ENCODE data around the gene CBX4. TPM values are rescaled to one million over a fixed set of nuclear protein-coding genes. Genes with fewer than 3 reads are reported as not detected.
A peak's percentile ranks its signal among the peaks of the same experiment; 100 is the strongest.

Gene CBX4
- total and polyA plus RNA-seq, 2 of the 13 experiments (the other 11 are each of a cell fraction or from before 2014, with no cell fraction given): 25.8 to 50.8 TPM

GRCh38 chr17:79837888-79838521 lies 1.2 kb downstream of the CBX4 start (continued):
- no peak for TF ChIP-seq ATF2 (CRISPR knock-in tag; IDR thresholded peaks at IDR 0.05)

GRCh38 chr17:79836972-79837887 lies 2.0 kb downstream of the CBX4 start:
- peak overlapping the region; percentile 97 for H3K4me2 ChIP-seq (ENCODE audit: low read depth, low read length)
- peaks cover 44% of the 10 kb centered on the region for H4K20me1 ChIP-seq (ENCODE audit: insufficient read depth, low read length)
- FAIRE-seq (peak; percentile 80), ATAC-seq (peak; percentile 56), DNase-seq (ENCODE audit: low spot score) (peak; percentile 88)
- peak overlapping the region; percentile 77 to 100 (median 87) for H3K4me3 ChIP-seq (replicated peaks in 1 of 3; ENCODE audit: insufficient read depth in 1 of 3, low read depth in 2 of 3, low read length in 3 of 3)
- no TSS peak for BruUV-seq (replicated peaks)
- H3K27me3 ChIP-seq (ENCODE audit: control insufficient read depth in 1 of 2, insufficient read depth in 2 of 2, low read length in 2 of 2): no peaks in the 10 kb centered on the region; a peak in 1 of 5 replicates
- H3K9me3 ChIP-seq (ENCODE audit: low read length): no peaks in the 10 kb centered on the region
- H3K36me3 ChIP-seq (replicated peaks in 1 of 2; ENCODE audit: control insufficient read depth in 1 of 2, insufficient read depth in 2 of 2, low read length in 2 of 2): peaks cover 11 to 12% of the 10 kb centered on the region in 2 experiments
- ChIA-PET POLR2A (interaction anchor here (0.7 to 11.1 kb wide), 20 partner anchors 9 to 857 kb away, joined by 3 to 274 read pairs (median 4); partner anchors contain the start of genes CBX2 and CBX8), CTCF (ENCODE audit: low intra/inter-chr PET ratio, low total read pairs) (interaction anchor here (1.5 kb wide), 1 partner anchor 26 kb away, joined by 5 read pairs; no protein-coding TSS in a partner anchor)
- WGBS (ENCODE audit: low lambda C conversion rate): 25% methylated on average over 27 of the region's 41 CpGs
- H3K9ac ChIP-seq (ENCODE audit: insufficient read depth, low read depth, low read length): peak overlapping the region; percentile 79
- H2AFZ ChIP-seq (ENCODE audit: low read length): no peak overlapping the region
- H3K4me1 ChIP-seq (ENCODE audit: insufficient read depth, low read length): peaks cover 66% of the 10 kb centered on the region
- H3K27ac ChIP-seq (ENCODE audit: extremely low read length, insufficient read depth, low read length): peak overlapping the region; percentile 71
- intact Hi-C loops (cut with micrococcal nuclease; ENCODE audit: unreplicated experiment): loop anchor here (5.0 to 10.0 kb wide), 3 partner anchors 40 to 92 kb away; partner anchors contain the start of gene CBX8
- in situ Hi-C loops (cut with HindIII; ENCODE audit: extremely low pct_ligation_motif_present, low pct_unique_long_range_greater_than_20kb): loop anchor here (5.0 kb wide), 1 partner anchor 155 kb away; no protein-coding TSS in a partner anchor
- H3K79me2 ChIP-seq (ENCODE audit: insufficient read depth, low read length): peaks cover 39% of the 10 kb centered on the region
- TF ChIP-seq, protein P1, sequence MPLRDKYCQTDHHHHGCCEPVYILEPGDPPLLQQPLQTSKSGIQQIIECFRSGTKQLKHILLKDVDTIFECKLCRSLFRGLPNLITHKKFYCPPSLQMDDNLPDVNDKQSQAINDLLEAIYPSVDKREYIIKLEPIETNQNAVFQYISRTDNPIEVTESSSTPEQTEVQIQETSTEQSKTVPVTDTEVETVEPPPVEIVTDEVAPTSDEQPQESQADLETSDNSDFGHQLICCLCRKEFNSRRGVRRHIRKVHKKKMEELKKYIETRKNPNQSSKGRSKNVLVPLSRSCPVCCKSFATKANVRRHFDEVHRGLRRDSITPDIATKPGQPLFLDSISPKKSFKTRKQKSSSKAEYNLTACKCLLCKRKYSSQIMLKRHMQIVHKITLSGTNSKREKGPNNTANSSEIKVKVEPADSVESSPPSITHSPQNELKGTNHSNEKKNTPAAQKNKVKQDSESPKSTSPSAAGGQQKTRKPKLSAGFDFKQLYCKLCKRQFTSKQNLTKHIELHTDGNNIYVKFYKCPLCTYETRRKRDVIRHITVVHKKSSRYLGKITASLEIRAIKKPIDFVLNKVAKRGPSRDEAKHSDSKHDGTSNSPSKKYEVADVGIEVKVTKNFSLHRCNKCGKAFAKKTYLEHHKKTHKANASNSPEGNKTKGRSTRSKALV (CRISPR knock-in tag; IDR thresholded peaks at IDR 0.05): no peak
- TF ChIP-seq, protein P2, sequence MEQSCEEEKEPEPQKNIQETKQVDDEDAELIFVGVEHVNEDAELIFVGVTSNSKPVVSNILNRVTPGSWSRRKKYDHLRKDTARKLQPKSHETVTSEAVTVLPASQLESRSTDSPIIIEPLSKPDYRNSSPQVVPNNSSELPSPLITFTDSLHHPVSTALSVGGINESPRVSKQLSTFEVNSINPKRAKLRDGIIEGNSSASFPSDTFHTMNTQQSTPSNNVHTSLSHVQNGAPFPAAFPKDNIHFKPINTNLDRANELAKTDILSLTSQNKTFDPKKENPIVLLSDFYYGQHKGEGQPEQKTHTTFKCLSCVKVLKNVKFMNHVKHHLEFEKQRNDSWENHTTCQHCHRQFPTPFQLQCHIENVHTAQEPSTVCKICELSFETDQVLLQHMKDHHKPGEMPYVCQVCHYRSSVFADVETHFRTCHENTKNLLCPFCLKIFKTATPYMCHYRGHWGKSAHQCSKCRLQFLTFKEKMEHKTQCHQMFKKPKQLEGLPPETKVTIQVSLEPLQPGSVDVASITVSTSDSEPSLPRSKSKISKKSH (CRISPR knock-in tag; IDR thresholded peaks at IDR 0.05; ENCODE audit: borderline replicate concordance): peak; percentile 70; the same call in 1 of the 2 replicates
- TF ChIP-seq RNF219 (CRISPR knock-in tag; IDR thresholded peaks at IDR 0.05) (no peak), IKZF4 (CRISPR knock-in tag; IDR thresholded peaks at IDR 0.05; ENCODE audit: borderline replicate concordance, low read depth, not compliant biosample characterization) (no peak), ONECUT2 (CRISPR knock-in tag; IDR thresholded peaks at IDR 0.05) (no peak), CBX5 (CRISPR knock-in tag; IDR thresholded peaks at IDR 0.05; ENCODE audit: borderline replicate concordance) (no peak; the same call in 1 of the 2 replicates), TAF15 (IDR thresholded peaks at IDR 0.05; ENCODE audit: low read depth, low read length, poor library complexity, severe bottlenecking) (no peak), KMT2B (CRISPR knock-in tag; IDR thresholded peaks at IDR 0.05) (no peak), TBX2 (CRISPR knock-in tag; IDR thresholded peaks at IDR 0.05; ENCODE audit: borderline replicate concordance) (peak; percentile 66), ZMAT3 (CRISPR knock-in tag; conservative IDR thresholded peaks at IDR 0.05) (0 out of 2 replicates have a peak, but pooled peaks have one; percentile 48)
